Upper lobe of left lung (tissue), 4 donors: ENCODE data around the gene ADAP1.

Experiments used
- EP300 ChIP-seq, 4 donors: sonication (generic); formaldehyde crosslinking; IDR thresholded peaks; one replicate each; pipeline ENCODE4 v1.5.1; 2017; ENCODE audit warnings: antibody characterized with exemption in 4 of 4, control low read depth in 2 of 4
- TF ChIP-seq, protein P1 (sequence below), 6 experiments: fragments of 450-650 bp in 4 of 6; fragments of 200-600 bp in 2 of 6; sonication (generic) in 2 of 6; IDR thresholded peaks; one replicate each; pipeline ENCODE4 v1.5.1; 2016 to 2019; ENCODE audit warnings: antibody characterized with exemption in 6 of 6

DNA sequence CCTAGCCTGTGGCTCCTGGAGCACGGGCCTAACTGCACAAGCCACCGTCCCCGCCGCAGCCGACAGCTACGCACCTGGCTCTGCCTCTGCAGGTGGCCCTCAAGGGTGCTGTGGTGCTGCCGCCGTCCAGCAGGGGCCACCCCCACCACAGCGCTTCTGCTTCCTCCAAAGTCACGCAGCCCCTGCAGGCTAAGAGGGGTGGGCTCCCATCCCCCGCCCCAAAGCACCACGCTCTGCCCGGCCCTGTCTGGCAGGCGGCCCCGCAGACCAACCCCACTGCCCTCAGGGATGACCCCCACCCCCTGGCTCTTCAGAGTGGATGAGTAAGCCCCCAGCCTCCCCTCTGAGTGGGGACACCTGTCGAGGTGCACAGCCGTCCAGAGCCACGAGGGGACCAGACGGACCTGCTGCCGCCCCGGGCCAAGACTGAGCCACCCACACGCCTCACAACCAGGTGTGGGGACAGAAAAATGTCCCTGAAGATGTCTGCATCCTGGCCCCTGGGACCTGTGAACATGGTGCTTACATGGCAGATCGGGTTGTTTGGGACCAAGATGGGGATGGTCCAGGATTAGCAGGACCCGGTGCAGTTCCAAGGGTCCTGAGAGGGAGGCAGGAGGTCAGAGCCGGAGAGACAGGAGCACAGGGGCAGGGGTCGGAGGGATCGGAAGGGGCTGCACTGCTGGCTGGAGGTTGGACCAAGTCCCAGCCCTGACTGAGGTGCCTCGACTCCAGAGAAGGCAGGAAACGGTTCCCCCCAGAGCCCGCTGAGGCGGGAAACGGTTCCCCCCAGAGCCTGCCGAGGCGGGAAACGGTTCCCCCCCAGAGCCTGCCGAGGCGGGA lies 9.0 kb upstream of the ADAP1 start:
- TF ChIP-seq, protein P1, sequence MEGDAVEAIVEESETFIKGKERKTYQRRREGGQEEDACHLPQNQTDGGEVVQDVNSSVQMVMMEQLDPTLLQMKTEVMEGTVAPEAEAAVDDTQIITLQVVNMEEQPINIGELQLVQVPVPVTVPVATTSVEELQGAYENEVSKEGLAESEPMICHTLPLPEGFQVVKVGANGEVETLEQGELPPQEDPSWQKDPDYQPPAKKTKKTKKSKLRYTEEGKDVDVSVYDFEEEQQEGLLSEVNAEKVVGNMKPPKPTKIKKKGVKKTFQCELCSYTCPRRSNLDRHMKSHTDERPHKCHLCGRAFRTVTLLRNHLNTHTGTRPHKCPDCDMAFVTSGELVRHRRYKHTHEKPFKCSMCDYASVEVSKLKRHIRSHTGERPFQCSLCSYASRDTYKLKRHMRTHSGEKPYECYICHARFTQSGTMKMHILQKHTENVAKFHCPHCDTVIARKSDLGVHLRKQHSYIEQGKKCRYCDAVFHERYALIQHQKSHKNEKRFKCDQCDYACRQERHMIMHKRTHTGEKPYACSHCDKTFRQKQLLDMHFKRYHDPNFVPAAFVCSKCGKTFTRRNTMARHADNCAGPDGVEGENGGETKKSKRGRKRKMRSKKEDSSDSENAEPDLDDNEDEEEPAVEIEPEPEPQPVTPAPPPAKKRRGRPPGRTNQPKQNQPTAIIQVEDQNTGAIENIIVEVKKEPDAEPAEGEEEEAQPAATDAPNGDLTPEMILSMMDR (IDR thresholded peaks at IDR 0.05), result peak in 2 of 6 experiments; percentile 21 to 34
- TF ChIP-seq EP300 (IDR thresholded peaks at IDR 0.05), result no peak
